ENCODE results near the gene DENND5A.
A peak's percentile ranks its signal among the peaks of the same experiment; 100 is the strongest.
"Not testable (repeated sequence)": the region's sequence is repeated elsewhere in the genome, so short reads cannot be mapped to it uniquely, and the experiment has no call there.

The DENND5A gene

GRCh38 chr11:9123595-9124304 is 141.4 kb downstream of the DENND5A start:
- in situ Hi-C loops (cut with MboI; ENCODE audit: low sequenced_read_pairs), result no loop called here
- Histone ChIP-seq H3K4me3 (no peak overlapping the region), H3K9me3 (no peaks in the 10 kb centered on the region), H3K4me1 (peaks cover 7% of the 10 kb centered on the region), H3K27me3 (ENCODE audit: low read depth) (no peaks in the 10 kb centered on the region), H3K36me3 (replicated peaks) (no peaks in the 10 kb centered on the region)
- no peak for DNase-seq (ENCODE audit: low spot score in 2 of 2)

GRCh38 chr11:9121469-9121796 is 143.7 kb downstream of the DENND5A start:
- H3K4me1 ChIP-seq, result peaks cover 7% of the 10 kb centered on the region
- H3K9me3 ChIP-seq, result no peaks in the 10 kb centered on the region
- no peaks in the 10 kb centered on the region for H3K27me3 ChIP-seq (ENCODE audit: low read depth)
- H3K36me3 ChIP-seq (replicated peaks), result no peaks in the 10 kb centered on the region
- no peak overlapping the region for H3K4me3 ChIP-seq
- no peak for DNase-seq (ENCODE audit: low spot score in 2 of 2)
- in situ Hi-C loops (cut with MboI; ENCODE audit: low sequenced_read_pairs), result no loop called here

GRCh38 chr11:9120664-9121468 is 144.3 kb downstream of the DENND5A start:
- no peaks in the 10 kb centered on the region for H3K36me3 ChIP-seq (replicated peaks)
- H3K27me3 ChIP-seq (ENCODE audit: low read depth), result no peaks in the 10 kb centered on the region
- peak; percentile 54 to 73 for DNase-seq (ENCODE audit: low spot score in 2 of 2)
- H3K4me3 ChIP-seq, result no peak overlapping the region
- peaks cover 7% of the 10 kb centered on the region for H3K4me1 ChIP-seq
- H3K9me3 ChIP-seq, result no peaks in the 10 kb centered on the region
- in situ Hi-C loops (cut with MboI; ENCODE audit: low sequenced_read_pairs), result no loop called here

DNA sequence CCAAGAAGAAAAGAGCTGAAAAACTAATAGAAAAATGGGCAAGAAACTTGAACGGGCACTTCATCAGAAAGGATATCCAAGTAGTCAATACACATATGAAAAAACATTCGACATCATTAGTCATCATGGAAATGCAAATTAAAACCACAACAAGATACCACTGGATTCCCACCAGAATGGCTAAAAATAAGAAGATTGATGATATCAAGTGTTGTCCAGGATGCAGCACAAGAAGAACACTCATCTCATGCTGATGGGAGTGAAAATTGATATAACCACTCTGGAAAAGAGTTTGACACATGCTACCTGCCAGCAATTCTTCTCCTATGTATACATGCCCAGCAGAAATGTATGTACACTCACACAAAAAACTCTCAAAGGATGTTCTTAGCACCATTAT is 146.9 kb downstream of the DENND5A start:
- H3K36me3 ChIP-seq (replicated peaks), result no peaks in the 10 kb centered on the region
- H3K4me1 ChIP-seq, result peaks cover 7% of the 10 kb centered on the region
- in situ Hi-C loops (cut with MboI; ENCODE audit: low sequenced_read_pairs), result no loop called here
- no peak for DNase-seq (ENCODE audit: low spot score in 2 of 2)
- H3K4me3 ChIP-seq, result no peak overlapping the region
- H3K9me3 ChIP-seq, result no peaks in the 10 kb centered on the region; the same call in 1 of the 2 replicates
- H3K27me3 ChIP-seq (ENCODE audit: low read depth), result no peaks in the 10 kb centered on the region

GRCh38 chr11:9112075-9112474 is 153.1 kb downstream of the DENND5A start:
- no peaks in the 10 kb centered on the region; the same call in 1 of the 2 replicates for H3K9me3 ChIP-seq
- no peak for DNase-seq (ENCODE audit: low spot score in 2 of 2)
- no peaks in the 10 kb centered on the region for H3K36me3 ChIP-seq (replicated peaks)
- no peak overlapping the region for H3K4me3 ChIP-seq
- no peaks in the 10 kb centered on the region for H3K4me1 ChIP-seq
- no peaks in the 10 kb centered on the region for H3K27me3 ChIP-seq (ENCODE audit: low read depth)
- in situ Hi-C loops (cut with MboI; ENCODE audit: low sequenced_read_pairs), result no loop called here

DNA sequence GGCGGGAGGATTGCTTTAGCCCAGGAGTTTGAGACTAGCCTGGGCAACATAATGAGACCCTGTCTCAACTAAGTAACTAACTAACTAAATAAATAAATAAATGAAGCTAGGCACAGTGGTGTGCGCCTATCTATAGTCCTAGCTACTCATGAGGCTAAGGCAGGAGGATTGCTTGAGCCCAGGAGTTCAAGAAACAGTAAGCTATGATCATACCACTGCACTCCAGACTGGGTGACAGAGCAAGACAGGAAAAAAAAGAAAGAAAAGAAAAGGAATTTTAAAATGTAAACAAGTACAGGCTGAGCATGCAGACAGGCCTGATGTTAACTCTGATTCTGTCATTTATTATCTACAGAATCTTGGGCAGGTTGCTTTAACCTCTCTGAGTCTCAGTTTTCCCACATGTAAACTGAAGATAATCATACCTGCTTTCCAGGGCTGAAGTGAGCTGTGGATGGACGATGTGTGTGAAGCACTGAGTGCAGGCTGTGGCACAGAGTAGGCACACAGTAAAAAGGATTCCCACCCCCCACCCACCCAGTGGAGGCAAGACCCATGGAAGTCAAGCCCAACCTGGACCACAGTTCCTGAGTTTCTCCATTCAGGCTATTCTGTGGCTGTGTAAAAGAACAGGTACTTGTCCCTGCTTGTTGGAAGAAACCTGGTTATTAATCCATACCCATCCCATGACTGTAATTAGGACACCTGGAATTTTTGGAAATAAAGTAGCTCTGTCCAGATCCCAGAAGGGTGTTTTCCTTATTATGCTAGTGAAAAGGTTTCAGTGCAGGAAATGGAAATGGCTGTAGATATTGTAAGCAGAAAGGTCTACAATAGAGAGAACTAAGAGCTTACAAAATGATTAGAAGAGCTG is 155.1 kb downstream of the DENND5A start:
- Histone ChIP-seq H3K9me3 (no peaks in the 10 kb centered on the region; the same call in 1 of the 2 replicates), H3K27me3 (ENCODE audit: low read depth) (no peaks in the 10 kb centered on the region), H3K4me1 (no peaks in the 10 kb centered on the region), H3K4me3 (no peak overlapping the region), H3K36me3 (replicated peaks) (no peaks in the 10 kb centered on the region)
- in situ Hi-C loops (cut with MboI; ENCODE audit: low sequenced_read_pairs), result no loop called here
- DNase-seq (ENCODE audit: low spot score in 2 of 2), result no peak

- H3K27me3 ChIP-seq (ENCODE audit: low read depth), result no peaks in the 10 kb centered on the region
- in situ Hi-C loops (cut with MboI; ENCODE audit: low sequenced_read_pairs), result no loop called here
- H3K9me3 ChIP-seq, result no peaks in the 10 kb centered on the region
- H3K4me1 ChIP-seq, result no peaks in the 10 kb centered on the region
- no peaks in the 10 kb centered on the region for H3K36me3 ChIP-seq (replicated peaks)
- H3K4me3 ChIP-seq, result no peak overlapping the region
- no peak for DNase-seq (ENCODE audit: low spot score in 2 of 2)
Observed at GRCh38 chr11:9104580-9104979, 160.6 kb downstream of the DENND5A start.

- no peaks in the 10 kb centered on the region for H3K36me3 ChIP-seq (replicated peaks)
- H3K4me3 ChIP-seq, result no peak overlapping the region
- H3K9me3 ChIP-seq, result no peaks in the 10 kb centered on the region
- no peaks in the 10 kb centered on the region for H3K27me3 ChIP-seq (ENCODE audit: low read depth)
- no peaks in the 10 kb centered on the region for H3K4me1 ChIP-seq
- DNase-seq (ENCODE audit: low spot score in 2 of 2), result no peak
- in situ Hi-C loops (cut with MboI; ENCODE audit: low sequenced_read_pairs), result no loop called here
Observed at GRCh38 chr11:9103542-9104276, 161.4 kb downstream of the DENND5A start.

- no peaks in the 10 kb centered on the region for H3K27me3 ChIP-seq (ENCODE audit: low read depth)
- H3K4me3 ChIP-seq, result no peak overlapping the region
- H3K4me1 ChIP-seq, result no peaks in the 10 kb centered on the region
- H3K9me3 ChIP-seq, result no peaks in the 10 kb centered on the region
- no peaks in the 10 kb centered on the region for H3K36me3 ChIP-seq (replicated peaks)
- in situ Hi-C loops (cut with MboI; ENCODE audit: low sequenced_read_pairs), result no loop called here
- DNase-seq (ENCODE audit: low spot score in 2 of 2), result no peak
Observed at GRCh38 chr11:9099617-9100016, 165.5 kb downstream of the DENND5A start.

GRCh38 chr11:9098455-9098854 is 166.7 kb downstream of the DENND5A start:
- H3K4me3 ChIP-seq; H3K9me3 ChIP-seq; H3K36me3 ChIP-seq (replicated peaks); DNase-seq (ENCODE audit: low spot score in 2 of 2); H3K27me3 ChIP-seq (ENCODE audit: low read depth); H3K4me1 ChIP-seq; in situ Hi-C loops (cut with MboI; ENCODE audit: low sequenced_read_pairs): not testable (repeated sequence)

GRCh38 chr11:9097186-9097943 is 167.8 kb downstream of the DENND5A start:
- H3K9me3 ChIP-seq; H3K4me3 ChIP-seq; H3K36me3 ChIP-seq (replicated peaks); DNase-seq (ENCODE audit: low spot score in 2 of 2); in situ Hi-C loops (cut with MboI; ENCODE audit: low sequenced_read_pairs); H3K27me3 ChIP-seq (ENCODE audit: low read depth): not testable (repeated sequence)
- H3K4me1 ChIP-seq, result peaks cover 13% of the 10 kb centered on the region

DNA sequence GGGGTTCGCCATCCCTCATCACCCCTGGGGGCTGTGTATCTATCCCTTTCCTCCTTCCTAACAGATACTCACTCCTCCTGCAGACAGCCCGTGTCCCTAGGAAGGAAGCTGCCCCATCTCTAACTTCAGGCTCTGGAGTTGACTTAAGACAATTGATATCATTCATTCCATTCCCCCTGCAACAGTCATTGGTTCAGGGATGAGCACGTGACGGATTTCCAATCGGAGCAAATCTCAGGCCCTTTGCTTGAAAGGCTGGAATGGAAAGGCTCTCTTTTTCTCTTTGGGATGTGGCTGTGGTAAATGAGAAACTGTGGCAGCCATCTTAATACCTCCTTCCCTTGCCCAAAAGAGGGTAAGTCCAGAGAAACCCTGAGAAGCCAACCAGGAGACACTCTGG is 168.7 kb downstream of the DENND5A start:
- Histone ChIP-seq H3K36me3 (replicated peaks) (no peaks in the 10 kb centered on the region), H3K9me3 (no peaks in the 10 kb centered on the region), H3K27me3 (ENCODE audit: low read depth) (no peaks in the 10 kb centered on the region), H3K4me1 (peaks cover 20% of the 10 kb centered on the region), H3K4me3 (no peak overlapping the region)
- in situ Hi-C loops (cut with MboI; ENCODE audit: low sequenced_read_pairs), result no loop called here
- DNase-seq (ENCODE audit: low spot score in 2 of 2), result no peak

DNA sequence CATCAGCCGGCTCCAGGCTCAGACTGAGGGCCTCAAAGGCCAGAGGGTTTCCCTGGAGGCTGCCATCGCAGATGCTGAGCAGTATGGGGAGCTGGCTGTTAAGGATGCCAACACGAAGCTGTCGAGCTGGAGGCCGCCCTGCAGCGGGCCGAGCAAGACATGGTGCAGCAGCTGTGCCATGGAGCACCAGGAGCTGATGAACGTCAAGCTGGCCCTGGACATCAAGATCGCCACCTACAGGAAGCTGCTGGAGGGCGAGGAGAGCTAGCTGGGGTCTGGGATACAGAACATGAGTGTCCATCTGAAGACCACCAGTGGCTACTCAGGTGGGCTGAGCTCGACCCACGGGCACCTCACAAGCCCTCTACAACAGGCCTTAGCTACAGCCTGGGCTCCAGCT is 169.7 kb downstream of the DENND5A start:
- H3K4me3 ChIP-seq, result no peak overlapping the region
- in situ Hi-C loops (cut with MboI; ENCODE audit: low sequenced_read_pairs), result no loop called here
- H3K27me3 ChIP-seq (ENCODE audit: low read depth), result no peaks in the 10 kb centered on the region
- no peaks in the 10 kb centered on the region for H3K36me3 ChIP-seq (replicated peaks)
- H3K9me3 ChIP-seq, result no peaks in the 10 kb centered on the region
- peaks cover 25% of the 10 kb centered on the region for H3K4me1 ChIP-seq
- peak in 1 of 2 experiments; percentile 39 for DNase-seq (ENCODE audit: low spot score in 2 of 2)

Data from HAP-1 (cell line).